A673 (cell line): ENCODE measurements around the gene FADD.

Experiments used
- CTCF ChIP-seq: fragments of 300-800, 200-600 bp; sonication (generic); conservative IDR thresholded peaks from 2 replicates; pipeline ENCODE4 v1.5.1; 2017; ENCODE audit warnings: low read depth, mild to moderate bottlenecking, antibody characterized with exemption, low read length, moderate library complexity, mixed read lengths
- EZH2 ChIP-seq: fragments of 200-600 bp; sonication (generic); IDR thresholded peaks from 2 replicates; pipeline ENCODE4 v1.6.1; 2017; ENCODE audit warnings: borderline replicate concordance, low read depth, mild to moderate bottlenecking, mixed read lengths, antibody characterized with exemption, low read length; ENCODE audit not compliant: poor library complexity, severe bottlenecking

GRCh38 chr11:70247710-70248072 is 44.6 kb downstream of the FADD start:
- TF ChIP-seq CTCF (no peak), EZH2 (no peak)
